ENCODE measurements around the gene LHPP.

Gene LHPP

DNA sequence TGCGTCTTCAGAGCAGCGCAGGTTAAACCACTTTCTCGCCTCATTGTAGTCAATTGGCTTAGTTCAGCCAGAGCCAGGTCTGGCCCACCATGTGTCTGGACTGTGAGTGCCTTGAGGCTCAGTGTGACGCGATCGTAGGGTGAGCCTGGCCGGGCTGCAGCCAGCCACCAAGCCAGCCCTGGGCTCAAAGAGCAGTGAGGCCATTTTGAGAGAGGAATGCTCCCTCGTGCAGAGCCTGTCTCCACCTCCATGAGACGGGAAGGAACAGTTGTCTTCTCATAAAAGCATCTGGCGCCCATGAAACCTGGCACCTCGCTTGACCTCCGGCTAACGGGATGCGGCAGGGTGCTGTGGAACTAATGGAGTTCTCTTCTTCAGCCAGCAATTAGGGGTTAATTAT, 34.5 kb downstream of the LHPP start:
- DNase-seq (ENCODE audit: low read depth, low spot score): peak; percentile 81

DNA sequence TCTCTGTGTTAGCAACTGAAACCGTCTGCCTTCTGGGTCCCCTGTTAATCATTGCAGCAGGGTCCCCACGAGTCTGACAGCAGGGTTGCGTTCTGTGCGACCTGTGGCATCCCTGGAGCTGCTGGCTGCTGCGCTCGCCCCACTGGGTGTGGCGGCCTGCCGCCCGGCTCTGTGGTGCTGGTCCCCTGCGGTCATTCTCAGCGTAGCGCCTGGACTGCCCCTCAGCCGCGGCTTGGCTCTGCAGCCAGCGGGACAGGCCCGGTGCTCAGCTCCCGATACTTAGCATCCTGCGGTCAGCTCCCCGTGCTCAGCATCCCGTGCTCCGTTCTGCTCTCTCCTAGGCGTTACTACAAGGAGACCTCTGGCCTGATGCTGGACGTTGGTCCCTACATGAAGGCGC, 35.0 kb downstream of the LHPP start:
- no peak for DNase-seq (ENCODE audit: low read depth, low spot score)

DNA sequence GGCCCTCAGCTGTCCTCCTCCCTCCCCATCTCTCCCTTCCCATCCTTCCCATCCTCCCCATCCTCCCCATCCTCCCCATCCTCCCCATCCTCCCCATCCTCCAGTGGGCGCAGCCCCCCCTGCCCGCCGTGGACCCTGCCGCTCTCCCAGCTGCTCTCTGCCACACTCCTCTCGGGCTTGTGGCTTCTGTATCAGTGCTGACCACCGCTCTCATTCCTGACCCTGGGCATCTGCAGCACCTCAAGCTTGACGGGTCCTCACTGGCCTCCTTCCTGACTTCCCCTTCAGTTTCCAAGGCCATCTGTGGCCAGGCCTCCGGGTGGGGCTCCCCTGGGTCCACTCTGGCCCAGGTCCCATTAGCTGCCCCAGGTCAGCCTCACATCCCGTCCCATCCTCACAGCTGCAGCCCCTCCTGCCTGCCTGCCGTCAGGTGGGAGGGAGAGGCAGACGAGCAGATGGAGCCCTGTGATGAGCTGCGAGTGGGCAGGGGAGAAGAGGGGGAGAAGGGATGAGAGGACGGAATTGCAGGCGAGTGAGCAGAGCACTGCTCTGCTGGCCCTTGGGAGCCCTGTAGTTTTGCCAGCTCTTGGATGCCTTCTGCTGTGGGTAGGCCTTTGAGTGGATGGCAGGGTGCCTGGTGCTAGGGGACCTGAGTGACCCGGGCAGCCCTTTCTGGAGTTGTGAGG, 35.7 kb downstream of the LHPP start:
- no peak for DNase-seq (ENCODE audit: low read depth, low spot score)

DNA sequence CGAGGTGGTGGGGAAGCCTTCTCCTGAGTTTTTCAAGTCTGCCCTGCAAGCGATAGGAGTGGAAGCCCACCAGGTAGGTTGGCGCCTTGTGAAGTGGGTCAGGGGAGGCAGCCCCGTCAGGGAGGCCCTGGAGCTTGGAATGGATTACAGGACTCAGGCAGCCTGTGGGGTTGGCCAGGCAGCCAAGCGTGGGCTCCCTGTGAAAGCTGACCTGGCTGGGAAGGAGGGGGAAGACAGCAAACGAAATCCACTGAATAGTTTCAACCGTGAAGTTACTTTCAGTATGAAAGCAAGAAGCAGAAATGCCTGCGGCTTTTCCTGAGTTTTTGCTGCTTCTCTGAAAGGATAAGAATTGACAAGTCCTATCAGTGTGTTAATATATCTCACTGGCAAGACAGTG, 36.4 kb downstream of the LHPP start:
- no peak for DNase-seq (ENCODE audit: low read depth, low spot score)

DNA sequence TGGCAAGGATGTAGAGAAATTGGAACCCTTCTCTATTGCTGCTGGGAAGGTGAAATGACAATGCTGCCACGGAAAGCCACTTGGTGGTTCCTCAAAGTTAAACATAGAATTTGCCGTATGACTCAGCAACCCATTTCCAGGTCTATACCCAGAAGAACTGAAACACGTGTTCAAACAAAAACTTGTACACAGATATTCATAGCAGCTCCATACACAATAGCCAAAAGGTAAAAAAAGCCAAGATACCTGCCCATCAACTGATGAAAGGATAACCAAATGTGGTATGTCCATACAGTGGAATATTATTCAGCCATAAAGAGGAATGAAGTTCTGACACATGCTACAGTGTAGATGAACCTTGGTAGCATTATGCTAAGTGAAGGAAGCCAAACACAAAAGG, 39.1 kb downstream of the LHPP start:
- no peak for DNase-seq (ENCODE audit: low read depth, low spot score)

DNA sequence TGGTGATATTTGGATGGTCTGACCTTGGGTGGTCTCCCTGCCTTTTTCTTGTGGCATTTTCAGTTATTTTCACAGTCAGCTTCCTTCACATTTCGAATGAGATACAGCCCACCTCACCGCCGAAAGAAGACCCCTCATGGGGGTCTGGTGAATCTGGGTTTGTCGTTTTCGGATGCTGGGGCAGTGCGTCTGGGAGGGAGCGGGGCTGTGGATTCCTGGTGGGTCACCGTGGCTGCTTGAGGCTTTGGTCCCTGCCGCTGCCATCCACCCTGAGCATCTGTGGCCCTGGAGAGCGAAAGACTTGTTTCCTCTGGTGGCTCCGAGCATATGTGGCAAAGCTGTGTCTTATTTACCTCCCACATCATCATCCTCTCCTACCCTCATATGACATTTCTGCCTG, 43.1 kb downstream of the LHPP start:
- no peak for DNase-seq (ENCODE audit: low read depth, low spot score)

DNA sequence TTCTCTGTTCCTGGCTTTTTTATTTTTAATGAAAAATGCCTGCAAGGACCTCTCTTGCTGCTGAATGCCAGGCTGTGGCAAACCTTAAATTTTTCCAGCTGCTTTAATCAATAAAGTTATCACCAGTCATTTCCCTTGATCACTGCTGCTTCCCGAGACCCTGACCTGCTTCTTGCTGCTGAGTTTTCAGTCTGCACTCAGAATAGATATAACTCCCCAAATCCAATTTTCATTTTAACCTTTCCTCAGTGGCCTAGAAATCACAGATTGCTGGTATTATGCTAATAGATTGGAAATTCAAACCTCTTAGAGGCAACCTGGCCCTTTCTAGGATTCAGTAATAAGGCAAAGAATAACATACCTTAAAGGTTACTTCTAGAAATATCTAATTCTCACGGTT, 43.7 kb downstream of the LHPP start:
- DNase-seq (ENCODE audit: low read depth, low spot score): no peak

DNA sequence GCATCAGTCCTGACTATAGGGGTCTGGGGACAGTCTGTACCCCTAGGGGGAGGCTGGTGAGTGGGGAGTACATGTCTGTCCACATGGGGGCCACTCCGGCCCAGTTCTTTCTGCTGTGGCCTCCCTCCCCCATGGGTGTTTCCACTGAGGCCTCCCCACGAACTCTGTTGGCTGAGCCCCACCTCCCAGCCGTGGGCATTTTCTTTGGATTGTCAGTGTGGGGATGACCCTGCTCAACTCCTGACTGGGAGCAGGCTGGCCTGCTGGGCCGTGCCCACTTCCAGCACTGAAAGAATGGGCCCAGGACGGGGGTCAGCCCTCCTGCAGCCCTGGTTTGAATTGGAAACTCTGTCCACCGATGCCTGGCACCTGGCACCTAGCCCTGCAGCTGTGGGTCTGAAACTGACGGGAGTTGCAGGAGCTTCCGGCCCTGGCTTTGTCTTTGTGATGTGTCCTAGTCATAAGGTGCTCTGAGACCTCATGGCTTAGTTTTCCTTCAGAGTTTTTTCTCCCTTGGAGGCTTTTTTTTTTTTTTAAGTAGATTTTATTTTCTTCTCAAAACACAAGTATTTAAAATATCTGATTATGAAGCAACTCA, 46.5 kb downstream of the LHPP start:
- no peak for DNase-seq (ENCODE audit: low read depth, low spot score)

DNA sequence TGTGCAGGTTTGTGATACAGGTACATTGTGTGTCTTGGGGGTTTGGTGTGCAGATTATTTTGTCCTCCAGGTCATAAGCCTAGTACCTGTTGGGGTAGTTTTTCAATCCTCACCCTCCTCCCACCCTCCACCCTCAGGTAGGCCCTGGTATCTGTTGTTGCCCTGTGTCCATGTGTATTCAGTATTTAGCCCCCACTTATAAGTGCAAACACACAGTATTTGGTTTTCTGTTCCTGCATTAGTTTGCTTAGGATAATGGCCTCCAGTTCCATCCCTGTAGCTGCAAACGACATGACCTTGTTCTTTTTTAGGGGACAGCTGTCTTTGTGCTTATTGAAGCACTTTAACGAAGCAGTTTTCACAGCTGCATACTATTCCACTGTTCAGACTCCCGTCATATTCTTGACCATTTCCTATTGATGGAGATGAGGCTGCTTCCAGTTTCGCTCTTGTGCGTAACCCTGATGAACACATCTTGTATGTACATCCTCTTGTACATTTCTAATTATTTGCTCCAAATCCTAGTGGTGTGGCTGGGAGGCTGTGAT, 47.4 kb downstream of the LHPP start:
- no peak for DNase-seq (ENCODE audit: low read depth, low spot score)

DNA sequence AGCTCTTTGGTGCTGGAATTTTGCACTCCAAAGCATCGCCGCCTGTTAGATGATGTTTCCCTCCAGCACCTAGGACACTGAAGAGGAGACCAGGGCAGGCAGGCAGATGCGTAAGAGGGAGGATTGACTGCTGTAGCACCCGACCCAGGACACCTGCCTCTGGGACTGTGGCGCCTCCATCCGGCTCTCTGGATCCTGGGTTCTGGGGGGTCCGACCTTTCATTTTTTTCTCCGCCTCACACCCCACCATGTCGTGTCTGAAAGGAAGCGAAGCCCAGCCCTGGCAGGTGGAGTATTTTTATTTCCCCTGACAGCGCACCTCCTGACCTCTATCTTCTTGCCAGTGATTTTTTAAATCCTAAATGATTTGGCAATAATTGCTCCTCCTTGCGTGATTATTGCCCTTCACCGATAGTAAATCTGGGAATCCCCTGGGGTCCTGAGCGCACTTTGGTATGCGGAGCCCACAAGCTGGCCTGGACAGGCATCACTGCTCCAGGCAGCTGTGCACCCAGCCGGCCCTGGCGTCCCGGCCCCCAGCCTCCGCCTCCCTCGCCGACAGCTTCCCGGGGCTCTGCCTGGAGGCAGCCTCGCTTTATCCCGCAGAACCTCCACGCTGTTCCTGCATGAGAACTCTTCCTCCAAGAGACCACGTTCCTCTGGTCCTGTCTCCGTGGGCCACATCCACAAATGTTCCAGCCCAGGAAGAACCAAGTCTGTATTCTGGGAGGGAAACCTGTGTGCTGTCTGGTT, 48.4 kb downstream of the LHPP start:
- peak; percentile 27 for DNase-seq (ENCODE audit: low read depth, low spot score)

DNA sequence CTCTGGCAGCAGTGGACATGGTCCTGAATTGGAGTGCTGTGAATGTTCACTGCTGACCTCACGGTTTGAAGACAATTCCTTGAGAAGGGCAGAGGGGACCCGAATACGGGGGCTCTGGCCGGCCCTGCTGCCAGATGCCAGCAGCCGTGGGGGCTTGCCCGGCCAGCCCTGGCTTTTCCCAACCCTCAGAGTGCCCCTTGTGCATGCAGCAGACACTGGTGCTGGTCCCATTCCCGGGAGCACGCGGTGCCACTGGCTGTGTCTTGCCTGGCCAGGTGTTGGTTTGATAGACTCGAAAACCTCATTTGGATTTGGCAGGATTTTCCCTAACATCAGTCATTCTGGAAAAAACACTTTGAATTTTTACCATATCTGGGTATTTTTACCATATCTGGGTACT, 49.1 kb downstream of the LHPP start:
- DNase-seq (ENCODE audit: low read depth, low spot score): no peak

DNA sequence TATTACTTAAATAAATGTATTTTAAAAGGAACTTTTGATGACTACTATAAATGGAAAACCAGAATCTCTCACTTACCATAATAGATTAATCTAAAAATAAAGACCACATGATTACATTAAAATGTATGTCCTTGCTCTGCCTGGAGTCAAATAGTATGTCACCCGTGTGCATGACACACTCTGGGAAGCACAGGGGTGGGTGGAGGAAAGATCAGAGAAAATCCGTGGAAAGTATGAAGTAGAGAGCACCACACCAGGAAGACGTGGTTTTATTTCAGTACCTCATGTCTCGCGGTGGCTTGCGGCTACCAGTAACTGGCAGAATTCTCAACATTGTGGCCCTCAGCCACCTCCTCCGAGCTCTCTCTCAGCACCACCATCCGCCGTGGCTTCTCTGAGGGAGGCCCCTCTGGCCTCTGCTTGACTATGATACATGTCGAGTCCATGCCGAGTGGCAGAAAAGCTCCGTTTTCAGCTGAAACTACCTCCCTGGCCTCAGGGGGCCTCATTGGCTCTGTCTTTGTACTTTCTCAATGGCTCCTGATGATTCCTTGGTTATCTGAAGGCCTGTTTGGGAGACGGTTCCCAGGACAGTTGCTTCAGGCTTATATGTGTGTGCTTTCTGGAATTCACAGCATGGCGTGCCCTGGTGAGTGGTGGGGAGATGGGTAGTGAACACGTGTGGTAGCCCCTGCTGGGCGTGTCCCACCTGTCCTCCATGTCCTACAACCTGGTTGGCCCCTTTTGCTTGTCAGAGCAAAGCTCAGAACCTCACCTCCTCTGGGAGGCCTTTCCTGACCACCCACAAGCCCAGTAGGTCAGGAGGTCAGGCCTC, 49.8 kb downstream of the LHPP start:
- DNase-seq (ENCODE audit: low read depth, low spot score): peak; percentile 57

DNA sequence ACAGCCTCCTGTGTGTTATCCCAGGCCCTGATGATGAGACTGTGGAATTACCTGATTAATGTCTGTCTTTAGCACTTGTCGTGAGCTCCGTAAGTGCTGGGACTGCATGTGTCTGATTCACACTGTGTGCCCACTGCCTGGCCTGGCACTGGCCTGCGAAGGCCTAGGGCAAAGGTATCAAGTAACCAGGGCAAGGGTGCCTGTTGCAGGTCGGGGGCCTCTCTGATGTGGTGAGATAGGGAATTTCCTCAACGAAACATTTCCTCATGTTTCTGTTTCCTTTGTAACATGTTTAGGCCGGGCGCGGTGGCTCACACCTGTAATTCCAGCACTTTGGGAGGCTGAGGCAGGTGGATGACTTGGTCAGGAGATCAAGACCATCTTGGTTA, 50.4 kb downstream of the LHPP start:
- no peak for DNase-seq (ENCODE audit: low read depth, low spot score)

DNA sequence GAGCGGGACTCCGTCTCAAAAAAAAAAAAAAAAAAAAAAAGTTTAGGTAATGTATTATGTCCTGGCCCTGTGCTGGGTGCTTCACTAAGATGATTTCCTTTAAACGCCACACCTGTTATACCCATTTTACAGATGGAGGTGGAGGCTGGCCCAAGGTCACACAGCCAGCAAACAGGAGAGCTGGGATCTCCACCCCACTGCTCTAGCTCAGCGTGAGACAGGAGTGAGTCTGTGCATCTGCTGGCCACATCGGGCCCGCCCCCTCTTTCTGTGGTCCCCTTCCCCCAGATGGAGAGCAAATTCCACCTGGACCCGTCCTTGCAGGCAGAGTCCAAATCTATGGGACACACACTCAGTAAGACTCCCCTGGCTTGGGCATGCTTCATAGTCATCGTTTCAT, 51.0 kb downstream of the LHPP start:
- no peak for DNase-seq (ENCODE audit: low read depth, low spot score)

DNA sequence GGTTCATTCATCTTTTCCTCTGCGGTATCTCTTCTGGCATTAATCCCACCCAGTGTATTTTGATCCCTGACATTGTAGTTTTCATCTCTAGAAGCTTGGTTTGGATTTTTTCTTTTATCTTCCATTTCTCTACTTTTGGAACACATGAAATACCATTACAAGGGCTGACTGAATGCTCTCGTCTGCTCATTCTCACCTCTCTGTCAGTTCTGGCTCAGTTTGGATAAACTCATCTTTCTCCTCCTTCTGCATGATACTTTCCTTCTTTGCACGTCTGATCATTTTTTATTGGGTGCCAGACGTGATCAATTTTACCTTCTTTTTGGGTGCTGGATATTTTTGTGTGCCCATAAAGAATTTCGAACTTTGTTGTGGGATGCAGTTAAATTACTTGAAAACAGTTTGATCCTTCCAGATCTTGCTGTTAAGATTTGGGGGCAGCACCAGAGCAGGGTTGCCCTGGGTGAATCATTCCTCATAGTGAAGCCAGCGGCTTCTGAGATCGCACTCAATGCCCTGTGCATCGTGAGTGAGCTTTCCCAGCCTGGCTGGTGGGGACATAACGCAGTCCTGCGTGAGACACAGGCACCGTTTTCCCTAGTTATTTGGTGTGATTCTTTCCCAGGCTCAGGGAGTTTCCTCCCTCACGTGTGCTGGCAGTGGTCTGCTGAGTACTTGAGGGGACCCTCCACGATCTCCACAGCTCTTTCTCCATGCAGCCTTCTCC, 53.8 kb downstream of the LHPP start:
- no peak for DNase-seq (ENCODE audit: low read depth, low spot score)

DNA sequence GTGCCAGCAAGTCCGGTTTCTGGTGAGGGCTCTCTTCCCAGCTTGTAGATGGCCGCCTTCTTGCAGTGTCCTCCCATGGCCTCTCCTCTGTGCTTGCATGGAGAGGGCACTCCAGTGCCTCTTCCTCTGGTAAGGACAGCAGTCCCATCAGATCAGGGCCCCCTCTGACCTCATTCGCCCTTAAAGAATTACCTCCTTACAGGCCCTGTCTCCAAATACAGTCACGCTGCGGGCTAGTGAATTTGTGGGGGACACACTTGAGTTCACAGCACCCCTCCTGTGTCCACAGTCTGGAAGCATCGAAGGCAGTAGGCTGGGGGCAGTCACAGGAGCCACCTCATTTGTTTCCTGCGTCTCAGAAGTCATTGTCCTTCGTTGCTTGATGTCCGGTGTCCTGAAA, 54.6 kb downstream of the LHPP start:
- DNase-seq (ENCODE audit: low read depth, low spot score): no peak

DNA sequence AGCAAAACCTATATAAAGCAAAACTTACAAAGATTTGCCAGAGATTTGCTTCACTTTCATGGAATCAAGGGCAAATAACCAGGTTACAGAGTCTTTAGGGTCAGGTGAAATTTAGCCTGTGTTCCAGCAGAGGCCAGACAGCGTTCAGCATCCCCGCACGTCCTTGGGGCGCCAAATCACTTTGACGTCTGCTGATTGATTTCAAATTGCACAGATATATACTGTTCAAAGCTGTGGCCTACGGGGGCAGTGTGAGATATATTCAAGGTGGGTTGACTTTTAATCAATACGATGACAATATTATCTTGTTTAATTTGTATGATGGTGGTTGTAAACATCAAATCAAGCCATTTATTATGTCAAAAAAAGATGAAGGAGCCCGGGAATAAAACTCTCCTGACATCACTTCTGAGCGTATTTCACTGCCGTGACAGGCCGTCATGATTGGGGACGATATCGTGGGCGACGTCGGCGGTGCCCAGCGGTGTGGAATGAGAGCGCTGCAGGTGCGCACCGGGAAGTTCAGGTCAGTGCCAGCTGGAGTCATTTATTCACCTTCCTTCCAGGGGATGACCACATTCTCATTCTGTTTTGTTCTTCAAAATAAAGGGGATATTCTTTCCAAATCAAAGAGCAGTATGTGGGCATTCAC, 55.2 kb downstream of the LHPP start:
- no peak for DNase-seq (ENCODE audit: low read depth, low spot score)

DNA sequence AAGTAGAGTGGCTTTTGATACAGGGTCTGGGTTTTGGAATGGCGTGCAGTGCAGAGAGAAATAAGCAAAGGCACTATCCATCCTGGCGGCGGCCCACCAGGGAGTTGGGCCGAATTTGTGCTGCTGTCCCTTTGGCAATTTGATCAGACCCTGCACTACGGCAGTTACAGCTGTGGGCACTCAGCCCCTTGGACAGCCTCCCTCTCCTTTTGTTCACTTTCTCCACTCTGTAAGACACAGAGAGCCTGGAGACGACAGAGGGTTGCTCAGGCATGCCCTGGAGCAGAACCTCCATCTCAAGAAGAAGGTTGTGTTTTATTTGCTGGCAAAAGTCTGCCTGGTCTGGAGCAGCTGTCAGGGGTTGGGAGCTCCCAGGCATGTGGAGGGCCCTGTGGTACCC, 55.8 kb downstream of the LHPP start:
- no peak for DNase-seq (ENCODE audit: low read depth, low spot score)

DNA sequence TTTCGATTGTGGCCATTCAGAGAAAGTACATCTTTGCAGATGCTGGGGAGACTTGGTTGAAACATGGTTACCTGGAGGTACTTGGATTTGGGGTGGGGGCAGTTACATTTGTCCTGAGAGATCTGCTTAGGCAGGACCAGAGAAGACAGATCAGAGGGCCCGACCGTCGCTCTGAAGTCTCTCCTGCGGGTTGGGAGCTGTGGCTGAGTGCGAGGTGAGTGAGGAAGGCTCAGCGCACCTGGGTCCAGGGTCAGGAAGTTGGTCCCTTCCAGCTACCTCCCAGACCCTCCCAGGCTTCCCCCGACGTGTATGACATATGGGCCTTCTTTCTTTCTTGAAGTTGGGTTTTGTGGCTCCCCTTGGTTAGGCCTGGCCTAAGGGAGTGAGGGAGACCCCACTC, 56.3 kb downstream of the LHPP start:
- DNase-seq (ENCODE audit: low read depth, low spot score): no peak

DNA sequence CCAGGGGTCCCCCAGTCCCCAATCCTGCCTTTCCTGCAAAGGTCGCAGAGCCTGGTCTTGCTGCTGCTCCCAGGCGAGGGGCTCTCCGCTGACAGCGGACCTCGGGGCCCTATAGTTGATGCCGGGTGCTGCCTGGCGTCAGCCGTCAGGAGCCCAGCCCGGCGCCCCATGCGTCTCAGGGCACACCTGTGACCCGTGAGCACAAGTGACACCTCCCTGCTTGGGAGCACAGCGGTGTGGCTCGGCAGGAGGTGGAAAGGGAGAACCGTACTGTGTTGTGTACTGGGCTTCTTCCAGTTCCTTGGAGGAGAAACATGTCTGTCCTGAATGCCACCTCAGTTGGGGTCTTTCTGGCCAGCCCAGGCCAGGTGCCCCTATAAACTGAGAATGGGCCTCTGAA, 56.7 kb downstream of the LHPP start:
- DNase-seq (ENCODE audit: low read depth, low spot score): no peak
